GM15510 (cell line): ENCODE measurements around the gene TEC.
A peak's percentile ranks its signal among the peaks of the same experiment; 100 is the strongest.

Experiments used
- POLR2A ChIP-seq: IDR thresholded peaks from 3 replicates; pipeline ENCODE4 v1.6.1; 2011; ENCODE audit warnings: borderline replicate concordance; ENCODE audit not compliant: insufficient read length; ENCODE audit errors: extremely low read depth

TEC gene

DNA sequence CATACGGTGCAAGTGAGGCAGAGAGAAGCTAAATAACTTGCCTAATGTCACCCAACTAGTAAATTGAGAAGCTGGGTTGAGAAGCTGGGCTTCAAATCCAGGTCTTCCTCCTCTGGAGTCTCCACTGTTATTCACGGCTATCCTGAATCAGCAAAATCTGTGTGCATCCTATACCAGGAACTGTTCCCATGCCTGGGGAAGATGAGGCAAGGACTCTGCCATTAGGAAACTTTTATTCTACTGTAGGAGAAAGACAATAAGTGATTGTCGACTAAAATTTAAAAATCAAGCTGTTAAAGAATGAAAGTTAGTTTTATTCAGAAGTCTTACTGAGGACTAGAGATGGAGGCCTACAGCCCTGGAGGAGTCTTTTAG lies 872 bp upstream of the TEC start:
- no peak for TF ChIP-seq POLR2A

DNA sequence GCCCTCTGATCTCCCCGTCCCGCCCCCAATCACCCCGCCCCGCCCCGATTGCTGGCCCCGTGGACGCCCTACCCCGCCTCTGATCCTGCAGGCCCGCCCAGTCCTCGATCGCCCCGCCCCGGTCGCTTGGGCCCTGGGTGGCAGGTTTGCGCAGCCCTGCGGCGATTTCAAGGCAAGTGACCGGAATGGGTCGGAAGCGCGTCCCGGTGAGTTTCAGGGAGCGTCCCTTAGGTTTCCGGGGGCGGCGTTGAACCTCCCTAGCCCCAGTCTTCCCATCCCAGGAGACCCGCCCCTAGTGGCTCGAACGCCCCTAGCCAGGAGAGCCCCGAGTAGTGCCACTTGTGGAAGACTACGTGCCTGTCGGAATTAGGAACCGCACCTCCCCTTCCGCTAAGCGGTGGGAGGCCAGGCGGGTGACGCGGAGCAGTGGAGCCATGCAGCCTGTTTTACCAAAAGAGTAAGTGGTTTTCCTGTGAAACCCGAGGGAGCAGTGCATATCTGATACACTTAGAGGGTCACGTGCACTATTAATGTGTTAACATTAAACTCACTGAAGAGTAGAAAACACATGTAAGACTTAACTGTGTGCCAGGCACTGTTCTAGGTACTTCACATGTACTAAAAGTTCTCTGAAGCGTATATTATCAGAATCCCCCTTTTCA lies 354 bp upstream of the TEC start:
- peak; percentile 65 for TF ChIP-seq POLR2A

DNA sequence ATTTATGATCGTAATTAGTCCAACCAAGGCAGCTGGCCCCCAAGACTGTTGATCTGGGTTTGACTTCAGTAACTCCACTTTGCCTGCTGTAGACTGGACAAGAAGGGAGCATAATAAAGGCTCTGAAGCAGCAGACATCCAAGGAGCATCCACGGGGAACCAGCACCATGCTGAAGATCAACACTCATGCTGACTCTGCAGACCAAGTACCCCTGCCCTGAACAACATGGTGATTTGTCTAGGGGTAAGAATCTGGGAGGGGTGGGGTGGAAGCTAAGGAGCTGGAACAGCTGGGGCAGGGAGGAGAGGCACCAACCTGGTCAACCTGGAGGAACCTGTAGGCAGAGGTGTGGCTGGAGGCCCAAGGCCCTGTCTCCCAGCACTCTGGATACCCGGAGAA lies 2.1 kb downstream of the TEC start:
- no peak for TF ChIP-seq POLR2A

DNA sequence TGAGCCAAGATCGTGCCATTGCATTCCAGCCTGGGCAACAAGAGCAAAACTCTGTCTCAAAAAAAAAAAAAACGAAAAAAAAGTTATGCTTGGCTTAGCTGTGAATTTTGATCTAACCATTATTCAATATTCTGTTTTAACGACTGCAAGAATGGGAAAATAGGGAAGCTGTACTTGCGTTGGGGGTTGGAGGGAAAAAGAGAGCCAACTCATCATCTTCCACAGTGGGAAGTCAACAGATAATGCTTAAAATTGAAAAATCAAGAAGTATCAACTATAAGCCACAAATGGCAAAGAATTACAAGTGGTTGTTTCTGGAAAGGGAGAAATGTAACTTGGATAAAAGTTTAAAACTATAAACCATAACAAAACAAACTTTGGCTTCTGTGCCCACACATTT lies 2.9 kb downstream of the TEC start:
- no peak for TF ChIP-seq POLR2A

DNA sequence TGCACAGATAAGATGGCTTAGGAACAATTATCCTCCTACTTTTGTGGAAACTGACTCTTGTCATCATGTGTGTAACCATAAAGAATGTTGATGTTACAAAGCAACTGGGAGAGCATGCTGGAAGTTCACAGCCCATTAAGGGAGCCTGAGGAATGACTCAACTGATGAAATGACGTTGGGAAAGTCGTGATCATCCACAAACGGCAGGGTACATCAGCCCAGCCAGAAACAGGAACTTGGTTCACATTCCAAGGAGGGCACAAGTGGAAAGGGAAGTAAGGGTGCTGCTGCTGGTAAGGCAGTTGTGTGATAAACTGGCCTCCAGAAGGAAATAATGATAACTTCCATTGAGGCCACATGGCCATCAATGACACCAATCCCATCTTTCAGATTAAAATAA lies 6.7 kb downstream of the TEC start:
- TF ChIP-seq POLR2A = no peak

DNA sequence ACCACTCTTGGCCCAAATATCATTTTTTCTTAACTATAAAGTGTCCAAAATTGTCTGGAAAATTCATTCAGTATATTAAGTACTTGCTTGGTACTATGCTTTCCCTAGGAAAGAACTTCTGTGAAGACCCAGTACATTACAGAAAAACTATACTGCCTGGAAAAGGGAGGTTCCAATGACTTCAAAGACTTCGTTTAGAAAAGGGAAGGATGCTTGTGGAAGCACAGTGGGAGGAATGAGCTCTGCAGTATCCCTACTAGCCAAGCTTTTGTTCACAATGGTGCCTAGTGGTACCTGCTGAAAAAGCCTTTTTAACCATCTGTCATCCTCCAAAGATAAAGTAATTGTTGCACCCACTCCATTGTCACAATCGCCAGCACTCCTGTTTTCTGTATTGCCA lies 7.2 kb downstream of the TEC start:
- no peak for TF ChIP-seq POLR2A

DNA sequence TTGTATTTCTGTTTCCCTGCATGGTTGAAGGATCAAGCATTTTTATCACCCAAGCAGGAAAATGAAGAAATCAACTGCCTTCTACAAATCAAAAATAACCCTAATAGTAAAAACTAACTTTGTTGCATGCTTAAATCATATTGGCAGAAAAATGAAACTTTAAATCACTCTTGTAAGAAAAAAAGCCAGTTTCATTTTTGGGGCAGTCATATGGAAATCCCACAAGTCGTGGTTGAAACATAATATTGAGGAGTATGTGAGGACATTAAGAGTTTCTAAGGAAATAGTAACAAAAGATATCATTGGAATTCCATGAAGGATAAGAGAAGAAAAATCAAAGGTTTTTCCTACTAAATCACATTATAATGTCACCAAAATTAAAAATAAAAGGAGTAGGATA lies 8.4 kb downstream of the TEC start:
- TF ChIP-seq POLR2A = no peak

DNA sequence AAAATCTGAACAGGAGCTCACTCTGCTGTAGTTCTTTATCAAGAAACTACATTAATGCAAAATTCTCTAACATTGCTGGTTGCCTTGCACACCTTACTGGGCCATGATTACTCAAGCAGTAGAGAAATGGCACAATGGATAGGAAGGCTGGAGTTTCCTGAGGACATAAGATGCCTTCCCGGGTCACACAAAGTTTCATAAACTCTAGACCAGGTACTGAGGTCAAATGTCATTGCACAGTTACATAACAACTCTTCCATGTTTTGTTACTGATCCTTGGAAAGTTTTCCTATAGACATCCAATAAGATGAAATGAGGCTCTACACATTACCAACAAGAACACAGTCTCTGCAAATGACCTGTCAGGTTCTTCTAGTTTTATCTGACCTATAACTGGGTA lies 9.9 kb downstream of the TEC start:
- no peak for TF ChIP-seq POLR2A

DNA sequence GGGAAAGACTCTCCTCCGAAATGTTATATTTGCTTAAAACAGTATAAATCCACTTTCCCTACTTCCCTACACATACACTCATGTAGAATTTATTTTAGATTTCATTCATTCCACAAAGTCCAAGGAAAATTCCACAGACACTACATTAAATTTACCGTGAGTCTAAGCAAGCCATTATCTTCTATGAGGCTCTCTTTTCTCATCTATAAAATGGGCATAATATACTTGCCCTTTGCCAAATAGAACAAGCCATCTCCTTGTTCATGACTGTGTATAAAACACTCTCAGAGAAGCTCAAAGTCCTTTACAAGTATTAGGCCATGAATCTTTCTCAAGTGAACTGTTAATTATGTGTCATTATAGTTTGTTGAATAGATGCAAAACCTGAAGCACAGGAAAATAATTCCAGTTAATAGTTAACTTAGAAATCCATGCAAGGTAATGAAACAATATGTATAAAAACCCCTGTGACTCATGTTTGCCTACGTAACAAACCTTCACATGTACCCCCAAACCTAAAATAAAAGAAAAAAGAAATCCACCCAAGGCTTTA lies 10.7 kb downstream of the TEC start:
- TF ChIP-seq POLR2A = no peak

DNA sequence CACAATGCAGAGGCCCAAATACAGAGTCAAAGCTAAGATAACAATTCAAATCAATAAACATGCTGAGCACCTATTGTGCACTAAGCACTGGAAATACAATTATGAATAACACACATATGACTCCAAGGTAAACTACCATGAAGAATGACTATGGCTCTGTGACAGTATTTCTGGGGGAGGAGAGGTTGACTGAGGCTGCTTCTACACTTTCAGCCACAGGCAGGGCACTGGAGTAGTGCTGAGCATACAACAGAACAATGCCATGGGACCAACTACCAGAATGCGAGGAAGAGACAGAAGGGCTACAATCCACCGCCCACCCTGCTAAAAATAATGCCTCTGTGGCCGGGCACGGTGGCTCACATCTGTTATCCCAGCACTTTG lies 13.7 kb downstream of the TEC start:
- TF ChIP-seq POLR2A = no peak

DNA sequence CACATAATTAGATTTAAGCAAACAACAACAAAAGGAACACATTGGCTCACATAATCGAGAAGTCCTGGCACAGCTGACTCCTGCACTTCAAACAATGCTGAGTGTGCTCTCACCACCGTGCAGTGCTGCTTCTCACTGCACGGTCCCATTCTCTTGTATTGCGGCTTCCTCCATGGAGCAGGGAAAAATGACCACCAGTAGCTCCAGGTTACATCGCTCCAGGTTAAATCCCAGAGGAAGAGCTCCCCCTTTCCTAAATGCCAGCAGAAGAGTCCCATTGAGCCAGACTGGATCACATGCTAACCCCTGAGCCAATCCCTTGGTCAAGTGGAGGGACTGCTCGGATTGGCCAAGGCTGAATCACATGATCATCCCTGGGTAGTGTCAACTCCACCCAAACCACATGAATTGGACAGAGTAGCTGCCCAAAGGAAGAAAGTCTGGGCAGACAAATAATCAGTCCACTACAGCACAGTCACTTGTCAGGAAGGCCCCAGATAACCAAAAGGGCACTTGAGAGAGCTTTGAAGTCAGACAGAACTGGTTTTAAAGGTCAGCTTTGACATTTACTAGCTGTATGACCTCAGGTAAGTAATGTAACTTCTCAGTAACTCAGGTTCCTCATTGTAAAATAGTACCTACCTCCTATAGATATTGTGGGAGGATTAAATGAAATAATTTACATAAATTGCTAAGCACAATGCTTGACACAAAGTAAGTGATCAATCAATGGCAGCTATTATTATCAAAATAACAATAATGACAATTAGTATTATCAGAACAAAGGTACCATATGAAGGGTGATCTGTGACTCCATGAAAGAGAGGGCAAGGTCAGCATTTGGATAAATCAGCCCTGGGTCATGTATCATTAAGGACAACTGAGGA lies 14.3 kb downstream of the TEC start:
- TF ChIP-seq POLR2A = no peak

DNA sequence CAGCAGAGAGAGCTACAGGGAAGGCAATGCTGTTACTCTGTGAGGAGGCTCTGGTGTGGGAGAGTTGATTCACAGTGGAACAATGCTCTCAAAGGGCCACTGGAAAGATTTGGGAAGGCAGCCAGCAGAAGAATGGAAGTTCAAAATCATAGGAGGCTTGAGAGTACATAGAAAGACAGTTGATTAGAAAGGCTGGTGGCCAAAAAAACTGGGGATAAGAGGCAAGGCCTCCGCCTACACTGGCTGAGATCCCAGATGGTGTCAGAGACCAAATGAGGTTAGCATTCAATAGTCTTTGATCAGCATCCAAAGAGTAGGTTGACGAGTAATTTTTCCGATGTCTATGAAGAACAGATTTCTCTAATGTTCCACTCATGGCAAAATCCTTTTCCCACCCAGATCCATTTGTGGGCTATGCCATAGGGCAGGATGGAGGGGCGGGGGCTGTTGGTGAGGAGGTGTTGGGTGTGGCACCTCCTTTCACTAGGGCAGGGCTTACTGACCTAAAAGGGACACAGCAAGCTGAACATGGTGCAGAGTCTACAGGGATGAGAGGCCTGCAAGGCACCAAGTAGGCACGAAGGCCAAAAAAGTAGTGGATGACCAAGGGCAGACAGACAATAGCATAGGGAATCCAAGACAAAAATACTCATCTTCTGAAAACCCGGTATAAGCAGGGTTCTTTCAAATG lies 15.1 kb downstream of the TEC start:
- TF ChIP-seq POLR2A = no peak

DNA sequence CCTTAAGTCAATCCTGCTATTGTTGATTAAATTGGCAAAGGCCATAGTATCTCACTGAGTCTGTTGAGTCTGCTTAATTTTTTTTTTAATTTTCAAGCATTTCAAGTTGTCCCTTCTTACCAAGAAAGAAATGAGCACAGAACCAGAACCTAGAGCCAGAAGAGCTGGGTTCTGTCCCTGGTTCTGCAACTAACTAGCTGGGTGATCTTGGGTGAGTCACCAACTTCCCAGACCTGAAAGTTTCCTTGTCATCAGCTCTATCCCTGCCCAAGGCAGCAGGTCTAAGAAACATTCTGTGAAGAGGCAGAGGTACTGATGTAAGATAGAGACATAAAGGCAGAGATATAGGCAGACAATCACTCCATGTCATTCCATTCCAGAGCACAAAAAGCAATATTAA lies 17.3 kb downstream of the TEC start:
- TF ChIP-seq POLR2A = no peak

DNA sequence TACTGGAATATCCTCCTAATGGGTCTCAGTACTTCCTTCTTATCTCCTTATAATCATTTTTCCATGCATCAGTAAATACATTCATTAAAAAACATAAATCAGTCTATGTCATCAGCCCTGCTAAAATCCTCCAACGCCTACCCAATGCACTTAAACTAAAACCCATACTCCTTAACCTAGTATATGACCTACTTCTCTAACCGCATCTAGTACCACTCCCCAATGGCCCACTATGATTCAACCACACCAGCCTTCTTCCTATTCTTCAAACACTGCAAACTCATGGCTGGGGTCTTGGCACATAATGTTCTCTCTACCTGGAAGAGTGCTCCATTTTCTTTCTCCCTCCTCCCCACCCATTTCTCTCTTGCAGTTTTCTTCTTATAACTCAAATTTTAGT lies 18.7 kb downstream of the TEC start:
- TF ChIP-seq POLR2A = no peak

DNA sequence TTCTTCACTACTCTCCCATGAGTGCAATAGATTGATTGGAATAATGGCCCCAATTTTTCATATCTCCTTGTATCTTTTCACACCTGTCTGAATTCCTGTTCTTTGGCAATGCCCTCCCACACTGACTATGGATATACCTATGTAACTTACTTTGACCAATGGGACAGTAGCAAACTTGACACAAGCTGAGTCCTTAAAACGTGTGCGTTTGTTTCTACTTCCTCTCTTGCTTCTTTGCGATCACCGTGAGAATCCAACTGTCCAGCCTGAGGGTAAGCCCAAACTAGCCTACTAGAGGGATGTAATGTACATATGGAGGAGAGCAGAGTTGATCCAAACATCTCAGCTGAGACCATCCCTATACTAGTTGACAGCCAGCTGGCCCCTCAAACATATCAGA lies 19.3 kb downstream of the TEC start:
- TF ChIP-seq POLR2A = no peak
